A673 (cell line): ENCODE measurements around the gene LPP.
"Not testable (repeated sequence)": the region's sequence is repeated elsewhere in the genome, so short reads cannot be mapped to it uniquely, and the experiment has no call there.

Source experiments
- CTCF ChIP-seq: fragments of 300-800, 200-600 bp; sonication (generic); conservative IDR thresholded peaks from 2 replicates; pipeline ENCODE4 v1.5.1; 2017; ENCODE audit warnings: low read depth, mild to moderate bottlenecking, antibody characterized with exemption, low read length, moderate library complexity, mixed read lengths
- EZH2 ChIP-seq: fragments of 200-600 bp; sonication (generic); IDR thresholded peaks from 2 replicates; pipeline ENCODE4 v1.6.1; 2017; ENCODE audit warnings: borderline replicate concordance, low read depth, mild to moderate bottlenecking, mixed read lengths, antibody characterized with exemption, low read length; ENCODE audit not compliant: poor library complexity, severe bottlenecking

GRCh38 chr3:188613721-188614120, 459.8 kb downstream of the LPP start:
- TF ChIP-seq CTCF, EZH2: not testable (repeated sequence)
